Activated T-cell treated with anti-CD3 and anti-CD28 coated beads for 24 hours (primary cell): ENCODE measurements around the gene PTH.

ENCODE experiments used
- DNase-seq: peaks from one replicate; pipeline ENCODE4 v3.0.0-alpha.2; 2020; ENCODE audit warnings: low read depth

The PTH gene

DNA sequence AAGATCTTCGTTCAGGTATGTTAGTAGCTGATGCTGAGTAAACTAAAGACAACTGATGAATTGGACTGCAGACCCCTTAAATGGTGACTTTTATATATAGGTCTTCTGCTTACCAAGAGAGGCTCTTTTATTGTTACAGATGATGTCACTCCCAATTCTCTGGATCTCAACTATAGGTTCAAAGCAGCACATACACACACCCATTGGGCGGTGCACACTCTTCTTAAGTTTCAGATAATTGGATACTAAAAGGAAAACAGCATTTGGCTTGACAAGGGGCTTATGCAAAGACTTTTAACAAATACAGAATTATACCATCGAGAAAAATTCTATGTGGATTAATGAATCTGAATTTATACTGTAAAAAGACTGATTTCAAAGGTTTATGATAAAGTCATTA is at the start of gene PTH:
TSS of gene PTH (minus strand) at position 69 of the 400 bp plus-strand sequence. CDS start 3,142 bp downstream, outside the sequence.
- no peak for DNase-seq

DNA sequence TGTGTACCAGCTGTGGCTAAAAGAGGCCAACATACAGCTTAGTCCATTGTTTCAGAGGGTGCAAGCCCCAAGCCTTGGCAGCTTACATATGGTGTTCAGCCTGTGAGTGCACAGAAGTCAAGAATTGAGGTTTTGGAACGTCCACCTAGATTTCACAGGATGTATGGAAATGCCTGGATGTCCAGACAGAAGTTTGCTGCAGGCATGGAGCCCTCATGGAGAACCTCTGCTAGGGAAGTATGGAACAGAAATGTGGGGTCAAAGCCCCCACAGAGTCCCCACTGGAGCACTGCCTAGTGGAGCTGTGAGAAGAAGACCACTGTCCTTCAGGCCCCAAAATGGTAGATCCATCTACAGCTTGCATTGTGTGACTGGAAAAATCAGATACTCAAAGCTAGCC is 42.2 kb upstream of the PTH start:
- no peak for DNase-seq

DNA sequence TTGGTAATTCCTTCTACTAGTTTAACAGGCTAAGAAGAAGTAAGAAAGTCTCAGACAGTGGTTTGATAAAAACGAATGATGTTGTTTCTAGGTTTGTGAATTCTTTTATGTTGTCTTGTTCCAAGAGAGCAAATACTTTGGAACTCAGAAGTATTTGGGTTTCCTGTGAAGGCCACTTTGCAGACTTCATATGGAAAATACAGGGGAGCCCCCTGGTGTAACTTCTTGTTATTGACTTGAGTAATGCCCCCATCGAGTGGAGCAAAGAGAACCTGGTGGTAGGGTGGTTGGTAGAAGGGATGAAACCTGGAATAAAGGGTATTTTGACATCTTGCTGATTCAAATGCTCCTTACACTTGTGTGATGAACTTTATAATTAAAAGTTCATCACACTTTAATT is 40.0 kb upstream of the PTH start:
- DNase-seq = no peak

DNA sequence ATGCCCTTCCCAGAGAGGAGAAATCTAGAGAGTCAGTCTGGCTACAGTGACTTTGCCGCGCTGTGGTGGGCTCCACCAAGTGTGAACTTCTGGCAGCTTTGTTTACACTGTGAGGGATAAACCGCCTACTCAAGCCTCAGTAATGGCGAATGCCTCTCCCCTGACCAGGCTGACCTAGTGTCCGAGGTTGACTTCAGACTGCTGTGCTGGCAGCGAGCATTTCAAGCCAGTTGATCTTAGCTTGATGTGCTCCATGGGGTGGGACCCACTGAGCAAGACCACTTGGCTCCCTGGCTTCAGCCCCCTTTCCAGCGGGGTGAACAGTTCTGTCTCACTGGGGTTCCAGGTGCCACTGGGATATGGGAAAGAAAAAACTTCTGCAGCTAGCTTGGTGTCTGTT is 38.6 kb upstream of the PTH start:
- DNase-seq = no peak

DNA sequence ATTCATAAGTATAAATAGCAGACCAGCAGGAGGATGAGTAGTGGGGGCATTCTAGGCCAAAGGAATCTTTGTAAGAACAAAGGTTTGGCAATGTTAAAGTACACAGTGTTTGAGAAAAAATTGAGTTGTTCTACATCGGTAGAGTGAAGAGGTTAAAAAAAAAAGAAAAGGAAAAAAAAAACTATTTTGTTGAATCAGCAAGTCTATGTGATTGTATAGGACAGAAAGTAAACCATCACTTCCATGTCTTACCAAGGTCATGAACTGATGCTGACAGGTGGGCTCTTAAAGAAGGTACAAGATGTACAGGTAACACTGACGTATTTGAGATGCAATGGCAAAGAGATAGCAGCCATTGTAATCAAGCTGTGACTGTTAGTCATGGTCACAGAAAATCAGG is 29.5 kb upstream of the PTH start:
- DNase-seq = no peak

DNA sequence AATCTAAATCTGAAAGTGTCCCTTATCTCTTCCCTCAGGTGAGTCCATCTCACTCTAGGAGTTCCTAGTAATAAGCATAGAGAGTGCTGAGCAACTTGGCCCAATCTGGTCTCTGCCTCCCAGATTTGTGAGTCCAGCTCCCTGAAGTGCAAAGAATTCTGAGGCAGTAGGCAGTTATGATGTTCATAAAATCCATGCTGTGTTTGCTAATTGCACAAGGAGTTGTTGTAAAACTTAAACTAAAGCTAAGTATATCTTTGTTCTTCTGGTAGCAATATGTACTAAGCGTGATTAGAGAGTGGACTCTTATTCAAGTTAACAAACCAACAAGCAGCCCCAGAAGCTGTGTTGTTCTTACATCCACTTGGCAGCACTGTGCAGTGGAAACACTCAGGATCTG is 7.6 kb upstream of the PTH start:
- DNase-seq = no peak

DNA sequence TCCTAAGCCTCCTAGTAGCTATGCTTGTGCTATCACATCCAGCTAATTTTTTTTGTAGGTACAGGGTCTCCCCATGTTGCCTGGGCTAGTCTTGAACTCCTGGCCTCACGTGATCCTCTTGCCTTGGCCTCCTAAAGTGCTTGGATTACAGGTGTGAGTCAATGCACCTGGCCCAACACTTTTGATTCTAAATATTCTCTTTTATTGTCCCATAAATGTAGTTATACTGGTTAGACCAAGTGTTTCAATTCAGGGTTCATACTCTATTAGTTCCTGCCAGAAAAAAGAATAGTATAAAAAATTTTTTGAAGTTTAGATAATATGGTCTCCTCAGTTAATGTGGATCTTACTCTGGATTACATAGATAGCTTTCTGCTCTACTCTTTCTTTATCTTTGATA is 6.7 kb upstream of the PTH start:
- no peak for DNase-seq

DNA sequence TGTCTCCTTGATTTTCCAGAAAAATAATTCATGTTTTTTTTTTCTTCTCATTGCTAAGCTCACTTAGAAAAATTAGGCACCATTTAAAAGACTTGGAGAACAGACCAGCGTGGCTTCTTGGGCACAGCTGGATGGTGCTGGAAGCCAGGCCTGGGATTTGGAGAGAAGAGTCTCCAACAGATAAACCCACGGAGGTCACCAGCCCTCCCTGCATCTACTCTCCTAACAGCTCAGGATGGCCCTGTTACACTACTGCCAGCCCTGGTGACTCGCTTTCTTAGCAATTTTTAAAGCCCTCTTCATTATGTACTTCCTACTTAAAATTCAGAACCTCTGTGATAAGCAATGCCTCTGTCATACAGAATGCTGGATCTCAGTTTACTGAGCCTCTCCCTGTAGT is 1.7 kb downstream of the PTH start:
- DNase-seq = no peak

DNA sequence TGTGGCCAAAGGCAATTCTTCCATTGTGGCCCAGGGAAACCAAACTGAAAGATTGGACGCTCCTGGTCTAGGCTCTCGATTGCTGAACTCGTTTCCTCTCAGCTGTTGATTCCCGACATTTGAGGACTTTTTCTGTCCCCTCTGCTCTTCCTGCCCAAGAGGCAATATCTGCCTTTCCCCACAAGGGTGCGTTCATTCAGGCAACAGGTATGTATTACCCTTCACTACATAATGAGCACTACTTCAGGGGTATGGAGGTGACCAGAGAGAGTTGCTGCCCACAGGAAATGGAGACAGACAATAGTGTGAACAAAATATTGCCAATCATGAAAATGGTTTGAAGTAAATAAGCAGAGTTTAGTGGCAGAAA is 8.2 kb downstream of the PTH start:
- no peak for DNase-seq

DNA sequence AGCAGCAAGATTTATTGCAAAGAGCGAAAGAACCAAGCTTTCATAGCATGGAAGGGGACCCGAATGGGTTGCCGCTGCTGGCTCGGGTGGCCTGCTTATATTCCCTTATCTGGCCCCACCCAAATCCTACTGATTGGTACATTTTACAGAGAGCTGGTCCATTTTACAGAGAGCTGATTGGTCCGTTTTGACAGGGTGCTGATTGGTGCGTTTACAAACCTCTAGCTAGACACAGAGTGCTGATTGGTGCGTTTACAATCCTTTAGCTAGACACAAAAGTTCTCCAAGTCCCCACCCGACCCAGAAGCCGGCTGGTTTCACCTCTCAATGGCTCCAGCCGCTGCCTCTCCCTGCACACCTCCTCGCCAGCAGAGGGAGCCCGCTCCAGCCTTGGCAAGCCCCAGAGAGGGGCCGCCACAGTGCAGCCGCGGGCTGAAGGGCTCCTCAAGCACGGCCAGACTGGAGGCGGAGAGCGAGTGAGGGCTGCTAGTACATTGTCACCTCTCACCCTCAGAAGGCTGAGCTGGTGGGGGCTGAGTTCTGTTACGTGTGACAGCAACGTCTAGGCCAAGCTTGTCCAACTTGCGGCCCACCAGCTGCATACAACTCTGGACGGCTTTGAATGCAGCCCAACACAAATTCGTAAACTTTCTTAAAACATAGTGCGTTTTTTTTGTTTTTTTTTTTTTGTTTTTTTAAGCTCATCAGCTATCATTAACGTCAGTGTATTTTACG is 8.7 kb downstream of the PTH start:
- peak; percentile 56 for DNase-seq

DNA sequence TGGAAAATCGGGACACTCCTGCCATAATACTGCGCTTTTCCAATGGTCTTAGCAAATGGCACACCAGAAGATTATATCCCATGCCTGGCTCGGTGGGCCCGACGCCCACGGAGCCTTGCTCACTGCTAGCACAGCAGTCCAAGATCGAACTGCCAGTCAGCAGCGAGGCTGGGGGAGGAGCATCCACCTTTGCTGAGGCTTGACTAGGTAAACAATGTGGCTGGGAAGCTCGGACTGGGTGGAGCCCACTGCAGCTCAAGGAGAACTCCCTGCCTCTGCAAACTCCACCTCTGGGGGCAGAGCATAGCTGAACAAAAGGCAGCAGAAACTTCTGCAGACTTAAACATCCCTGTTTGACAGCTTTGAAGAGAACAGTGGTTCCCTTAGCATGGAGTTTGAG is 15.6 kb downstream of the PTH start:
- DNase-seq = no peak

DNA sequence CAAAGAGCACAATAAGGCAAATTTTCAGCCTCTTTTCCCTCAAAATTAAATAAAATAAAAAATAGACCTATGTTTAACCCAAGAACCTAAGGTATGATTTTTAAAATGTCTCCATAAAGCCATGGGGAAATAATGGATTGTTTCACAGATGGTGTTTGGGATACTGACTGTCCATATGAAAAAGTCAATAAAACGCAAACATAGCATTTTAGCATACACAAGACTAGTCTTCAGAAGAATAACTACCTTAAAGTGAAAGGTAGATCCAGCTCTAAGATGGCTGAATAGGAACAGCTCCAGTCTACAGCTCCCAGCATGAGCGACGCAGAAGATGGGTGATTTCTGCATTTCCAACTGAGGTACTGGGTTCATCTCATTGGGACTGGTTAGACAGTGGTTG is 16.1 kb downstream of the PTH start:
- no peak for DNase-seq

DNA sequence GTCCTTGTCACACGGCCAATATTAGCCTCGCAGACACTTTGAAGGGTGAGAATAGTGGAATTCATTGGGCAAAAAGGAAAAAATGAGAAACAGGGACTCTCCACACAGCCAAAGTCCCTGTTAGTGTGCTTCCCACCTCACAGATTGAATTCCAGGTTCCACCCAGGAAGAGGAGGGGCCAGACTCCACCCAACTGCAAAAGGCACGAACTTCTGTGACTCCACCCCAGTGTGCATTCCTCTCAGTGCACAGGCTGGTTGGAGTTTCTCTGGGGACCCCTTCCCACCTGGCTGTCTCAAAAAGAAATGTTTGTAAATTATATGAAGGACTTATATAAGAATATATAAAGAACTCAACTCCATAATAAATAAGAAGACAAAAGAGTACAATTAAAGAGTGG is 20.7 kb downstream of the PTH start:
- no peak for DNase-seq

DNA sequence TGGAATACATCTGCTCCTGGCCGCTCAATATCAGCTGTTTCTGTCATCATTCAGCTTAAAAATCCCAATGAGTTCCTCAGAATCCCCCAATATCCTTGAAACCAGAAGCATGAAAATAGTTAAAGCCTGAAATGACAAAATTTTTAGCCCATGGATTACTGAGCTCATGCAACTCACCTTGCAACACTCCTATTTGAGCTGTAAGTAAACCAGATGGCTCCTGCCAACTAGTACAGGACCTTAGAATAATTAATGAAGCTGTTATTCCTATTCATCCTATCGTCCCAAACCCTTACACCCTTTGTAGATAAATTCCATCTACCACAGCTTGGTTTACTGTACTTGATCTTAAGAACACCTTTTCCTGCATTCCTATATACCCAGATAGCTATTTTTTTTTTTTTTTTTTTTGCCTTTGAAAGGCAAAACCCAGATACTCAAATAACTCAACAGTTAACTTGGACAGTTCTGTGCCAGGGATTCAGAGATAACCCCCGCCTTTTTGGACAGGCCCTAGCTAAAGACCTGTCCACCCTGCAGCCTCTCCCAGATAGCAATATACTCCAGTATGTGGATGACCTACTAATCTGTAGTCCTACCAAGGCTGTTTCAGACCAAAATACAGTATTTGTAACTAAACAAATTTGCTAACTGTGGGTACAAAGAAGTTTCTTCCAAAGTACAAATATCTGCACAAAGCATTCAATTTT is 22.6 kb downstream of the PTH start:
- no peak for DNase-seq

DNA sequence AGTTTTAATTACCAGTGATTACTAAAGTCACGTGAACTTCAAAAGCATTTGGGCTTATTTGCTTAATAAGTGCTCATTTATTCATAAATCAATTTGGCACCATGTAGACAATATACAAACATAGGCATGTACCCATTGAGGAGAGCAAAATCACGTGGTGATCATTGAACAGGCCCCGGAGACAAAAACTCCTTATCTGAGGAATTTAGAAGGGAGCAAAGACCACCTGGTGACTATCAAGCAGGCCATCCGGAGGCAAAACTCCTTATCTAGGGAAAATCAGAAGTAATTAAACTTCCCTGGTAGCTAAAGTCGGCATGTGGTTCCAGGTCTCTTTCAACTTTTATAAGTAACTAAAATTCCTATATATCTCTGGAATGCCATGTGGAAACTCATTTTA is 27.0 kb downstream of the PTH start:
- DNase-seq = no peak

DNA sequence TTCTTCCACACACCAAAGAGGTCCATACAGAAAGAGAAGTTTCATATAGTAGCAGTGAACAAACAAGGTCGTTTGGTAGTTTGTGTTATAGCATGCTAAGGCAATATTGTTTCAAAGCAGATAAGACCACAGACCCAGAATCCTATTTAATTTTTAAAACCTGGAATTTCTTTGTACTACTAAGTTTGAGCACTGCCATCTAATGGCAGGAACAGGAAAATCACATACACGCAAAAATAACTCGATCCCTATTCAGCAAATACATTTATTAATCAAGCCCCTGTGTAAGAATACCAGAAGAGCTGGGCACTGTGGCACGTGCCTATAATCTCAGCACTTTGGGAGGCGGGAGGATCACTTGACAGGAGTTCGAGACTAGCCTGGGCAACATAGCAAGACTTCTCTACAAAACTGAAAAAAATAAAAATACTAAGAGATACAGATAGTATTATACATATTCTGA is 29.9 kb downstream of the PTH start:
- no peak for DNase-seq

DNA sequence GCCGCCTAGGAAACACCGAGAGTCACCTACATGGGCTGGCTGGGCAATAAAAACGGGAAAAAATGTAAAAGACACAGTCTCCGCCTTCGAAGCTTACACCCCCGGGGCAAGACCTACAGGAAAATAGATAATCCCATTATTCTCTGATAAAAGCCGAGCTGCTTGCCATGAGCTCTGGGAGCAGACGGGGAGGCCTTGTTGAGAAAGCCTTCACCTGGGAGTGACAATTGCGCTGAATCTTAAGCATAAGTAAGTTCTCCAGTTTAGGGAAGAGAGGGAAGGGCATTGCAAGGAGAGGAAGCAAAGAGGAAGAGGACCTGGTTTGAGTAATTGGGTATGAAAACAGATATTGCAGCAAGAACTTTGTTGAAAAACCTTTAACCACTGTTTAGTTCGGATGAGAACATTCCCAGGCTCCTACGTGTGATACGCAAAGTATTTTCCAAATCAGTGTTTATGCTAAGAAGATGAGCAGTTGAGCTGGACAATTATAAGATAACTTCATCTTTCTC is 32.0 kb downstream of the PTH start:
- no peak for DNase-seq

DNA sequence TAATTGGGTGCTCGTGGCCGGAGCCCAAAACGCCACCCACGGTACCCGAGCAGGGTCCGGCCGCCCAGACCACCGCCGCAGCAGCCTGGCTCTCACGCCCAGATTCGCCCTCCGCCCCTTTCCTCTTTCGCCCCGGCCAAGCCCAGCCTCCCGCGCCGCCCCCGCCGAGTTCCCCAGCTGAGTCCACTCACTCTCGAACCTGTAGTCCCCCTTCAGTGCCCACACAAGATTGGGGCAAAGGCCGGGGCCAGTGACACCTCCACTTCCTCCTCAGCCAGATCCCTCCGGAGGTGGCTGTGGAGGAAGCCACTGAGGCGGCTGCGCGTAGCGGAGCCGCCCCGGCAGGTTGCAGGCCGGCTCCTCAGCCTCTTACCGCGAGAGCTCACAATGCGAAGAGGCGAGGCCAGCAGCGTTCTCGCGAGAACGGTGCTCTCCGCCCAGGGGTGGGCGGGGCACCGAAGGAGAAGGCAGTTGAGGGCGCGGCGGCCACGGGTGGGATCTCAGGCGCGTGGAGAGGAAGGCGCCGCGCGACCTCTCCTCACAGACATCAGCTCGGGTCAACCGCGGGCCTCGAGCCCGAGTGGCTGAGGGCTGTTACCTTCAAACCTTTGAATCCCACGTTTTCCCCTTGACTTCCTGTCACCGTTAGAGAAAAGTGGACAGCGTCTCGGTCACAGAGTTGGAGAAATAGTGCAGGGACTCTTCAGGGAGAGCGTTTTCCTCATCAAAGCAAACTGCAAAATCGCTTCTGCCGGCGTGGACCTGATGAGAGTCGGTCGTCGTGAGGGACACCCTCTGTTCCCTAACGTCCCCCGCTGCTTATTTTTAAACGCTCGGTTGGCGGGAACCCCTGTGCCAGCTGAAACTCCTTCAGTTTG is 32.7 kb downstream of the PTH start, which contains the start of gene BTBD10:
TSS of gene BTBD10 (minus strand) at position 322 of the 878 bp plus-strand sequence. CDS start 18,098 bp downstream, outside the sequence.
- DNase-seq = peak; percentile 88

DNA sequence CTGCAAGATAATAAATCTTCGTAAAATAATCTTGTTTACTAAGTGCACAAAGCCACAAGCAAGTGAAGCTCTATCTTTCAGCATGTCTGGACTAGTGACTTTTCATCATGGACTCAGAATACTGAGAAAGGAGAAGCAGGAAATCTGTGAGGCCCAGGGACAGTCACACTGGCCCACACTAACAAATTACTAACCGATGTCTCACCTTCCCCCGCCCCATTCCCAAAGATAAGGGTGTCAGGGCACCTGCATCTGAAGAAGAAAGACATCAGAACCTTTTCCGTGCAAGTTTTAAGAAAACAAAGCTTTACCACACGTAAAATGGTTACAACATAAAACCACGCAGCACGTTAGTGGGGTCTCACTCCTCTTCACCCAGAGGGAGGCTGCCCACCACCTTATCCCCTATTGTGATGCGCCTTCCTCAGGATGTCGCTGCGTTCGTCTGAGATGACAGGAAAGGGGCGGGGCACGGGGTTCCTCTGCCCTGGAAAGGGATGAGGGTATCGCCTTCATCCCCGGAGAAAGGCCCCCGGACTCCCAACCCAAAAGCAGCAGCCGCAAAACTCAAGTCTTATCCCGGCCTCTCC is 33.4 kb downstream of the PTH start:
- peak; percentile 51 for DNase-seq

DNA sequence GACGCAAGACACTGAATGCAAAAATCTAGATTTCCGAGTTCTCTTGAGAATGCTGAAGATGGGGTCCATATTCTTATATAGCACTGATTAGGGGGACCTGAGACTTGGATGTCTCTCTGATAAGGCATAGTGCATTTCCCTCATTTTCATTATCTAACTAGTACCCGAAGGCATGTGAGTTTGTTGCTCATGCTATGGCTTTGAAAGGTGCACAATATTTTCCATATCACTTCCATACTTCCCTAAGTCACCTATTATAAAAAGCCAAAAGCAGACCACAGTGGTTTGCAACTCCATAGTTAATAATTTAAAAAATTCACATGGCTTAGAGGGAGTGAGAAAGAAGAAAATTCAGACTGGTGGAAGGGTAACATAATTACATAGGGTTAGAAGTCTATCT is 34.5 kb downstream of the PTH start:
- no peak for DNase-seq

DNA sequence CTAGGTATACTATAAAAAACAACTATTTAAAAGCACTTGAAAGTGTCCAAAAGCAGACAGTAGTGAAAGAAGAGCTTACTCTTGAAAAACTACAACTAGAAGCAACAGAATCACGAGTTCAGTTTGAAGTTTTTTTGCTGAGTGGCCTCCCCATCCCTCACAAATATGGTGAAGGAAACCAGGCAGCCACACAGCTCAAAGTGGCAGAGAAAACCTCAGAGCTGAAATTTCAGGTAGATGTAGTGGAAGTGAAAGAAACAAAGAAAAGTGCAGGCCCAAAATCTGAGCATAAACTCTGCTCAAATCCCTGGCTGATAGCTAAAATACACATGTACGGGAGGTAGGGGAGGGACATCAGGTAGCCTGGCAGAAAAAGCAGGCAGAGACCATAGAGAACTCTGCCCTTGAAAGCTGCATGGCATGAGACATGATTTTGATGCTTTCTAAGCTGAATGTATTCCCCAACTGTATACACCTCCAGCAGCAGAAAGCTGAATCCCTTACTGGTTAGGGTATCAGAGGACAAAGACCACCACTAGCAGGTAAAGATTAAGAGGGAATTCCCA is 44.9 kb downstream of the PTH start:
- DNase-seq = no peak

DNA sequence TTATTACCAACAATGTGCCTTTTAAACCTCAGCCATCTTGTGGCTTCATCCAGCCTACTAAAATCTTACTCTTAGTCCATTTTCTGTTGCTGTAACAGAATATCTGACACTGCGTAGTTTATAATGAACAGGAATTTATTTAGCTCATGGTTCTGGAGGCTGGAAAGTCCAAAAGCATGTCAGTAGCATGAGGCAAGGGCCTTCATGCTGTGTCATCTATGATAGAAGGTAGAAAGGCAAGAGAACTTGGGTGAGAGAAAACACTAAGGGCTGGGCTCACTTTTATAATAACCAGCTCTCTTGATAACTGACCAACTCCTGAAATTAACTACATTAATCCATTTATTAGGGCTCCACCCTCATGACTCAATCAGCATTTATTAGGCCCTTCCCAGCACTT is 46.3 kb downstream of the PTH start:
- no peak for DNase-seq
